HepG2 (cell line): Measurements from ENCODE around the gene ZFP36. TPM values are rescaled to one million over a fixed set of nuclear protein-coding genes. Genes with fewer than 3 reads are reported as not detected.

Experiments used
- ASH2L ChIP-seq: fragments of 300-600, 200-600 bp; sonication (generic); IDR thresholded peaks from 2 replicates; pipeline ENCODE4 v1.7.0; 2017; ENCODE audit warnings: low read depth, mild to moderate bottlenecking, moderate library complexity, mixed read lengths, low read length; ENCODE audit not compliant: insufficient read length
- BHLHE40 ChIP-seq: IDR thresholded peaks from 2 replicates; pipeline ENCODE4 v1.6.1; 2011; ENCODE audit warnings: low read length, improper control_type of control experiment
- CBX1 ChIP-seq: IDR thresholded peaks from one replicate; pipeline ENCODE4 v1.6.1; 2016; ENCODE audit warnings: antibody characterized with exemption, low read depth
- CENPX ChIP-seq: sonication (generic); formaldehyde crosslinking; IDR thresholded peaks from 2 replicates; pipeline ENCODE4 v1.9.0; 2021; ENCODE audit warnings: mild to moderate bottlenecking, missing genetic modification reagents, moderate library complexity
- ELF1 ChIP-seq: sonication (generic); formaldehyde crosslinking; IDR thresholded peaks from 2 replicates; pipeline ENCODE4 v1.4.0; 2020; ENCODE audit warnings: missing genetic modification reagents
- GATAD1 ChIP-seq: IDR thresholded peaks from 2 replicates; pipeline ENCODE4 v1.6.1; 2016; ENCODE audit warnings: missing genetic modification reagents, missing compliant biosample characterization
- IKZF1 ChIP-seq: fragments of 450-650 bp; IDR thresholded peaks from 2 replicates; pipeline ENCODE4 v1.7.1; 2016
- KLF11 ChIP-seq: IDR thresholded peaks from 2 replicates; pipeline ENCODE4 v1.6.1; 2016; ENCODE audit warnings: missing compliant biosample characterization
- MIXL1 ChIP-seq: IDR thresholded peaks from 2 replicates; pipeline ENCODE4 v1.6.1; 2016
- NONO ChIP-seq, 2 experiments: fragments of 450-650 bp in 1 of 2; sonication (generic) in 1 of 2; formaldehyde crosslinking in 1 of 2; IDR thresholded peaks in 1 of 2; conservative IDR thresholded peaks in 1 of 2; 2 replicates each; pipeline versions ENCODE4 v1.6.1 to v1.8.0; 2017 to 2022; ENCODE audit warnings: mild to moderate bottlenecking in 1 of 2, missing genetic modification reagents in 1 of 2, moderate library complexity in 1 of 2
- NR2C2 ChIP-seq: sonication (generic); formaldehyde crosslinking; IDR thresholded peaks from 2 replicates; pipeline ENCODE4 v1.4.0; 2020; ENCODE audit warnings: missing genetic modification reagents, mild to moderate bottlenecking, moderate library complexity, borderline replicate concordance
- PHF21A ChIP-seq: sonication (generic); formaldehyde crosslinking; IDR thresholded peaks from 2 replicates; pipeline ENCODE4 v1.5.0; 2020; ENCODE audit warnings: mild to moderate bottlenecking, missing genetic modification reagents
- POLR2AphosphoS2 ChIP-seq: IDR thresholded peaks from 2 replicates; pipeline ENCODE4 v1.6.1; 2011; ENCODE audit warnings: low read depth, low read length, improper control_type of control experiment
- PTBP1 ChIP-seq: fragments of 200-400 bp; formaldehyde crosslinking; IDR thresholded peaks from 2 replicates; pipeline ENCODE4 v1.6.1; 2018; ENCODE audit warnings: low read length, low read depth; ENCODE audit not compliant: poor library complexity, severe bottlenecking
- SOX5 ChIP-seq: IDR thresholded peaks from 2 replicates; pipeline ENCODE4 v1.6.1; 2016; ENCODE audit warnings: borderline replicate concordance
- ZKSCAN5 ChIP-seq: sonication (generic); formaldehyde crosslinking; IDR thresholded peaks from 2 replicates; pipeline ENCODE4 v1.5.1; 2020; ENCODE audit warnings: mild to moderate bottlenecking, missing genetic modification reagents
- ZMYM2 ChIP-seq: sonication (generic); formaldehyde crosslinking; IDR thresholded peaks from 2 replicates; pipeline ENCODE4 v1.8.0; 2022; ENCODE audit warnings: mild to moderate bottlenecking, missing genetic modification reagents
- ZNF24 ChIP-seq: fragments of 450-650 bp; IDR thresholded peaks from 2 replicates; pipeline ENCODE4 v1.6.1; 2017; ENCODE audit warnings: antibody characterized with exemption, mild to moderate bottlenecking
- ZNF441 ChIP-seq: sonication (generic); formaldehyde crosslinking; IDR thresholded peaks from 2 replicates; pipeline ENCODE4 v1.7.0; 2021; ENCODE audit warnings: missing genetic modification reagents, borderline replicate concordance
- ZNF572 ChIP-seq: sonication (generic); formaldehyde crosslinking; IDR thresholded peaks from 2 replicates; pipeline ENCODE4 v1.5.1; 2020; ENCODE audit warnings: mild to moderate bottlenecking, missing genetic modification reagents
- ZSCAN9 ChIP-seq: IDR thresholded peaks from 2 replicates; pipeline ENCODE4 v1.6.1; 2016; ENCODE audit warnings: borderline replicate concordance
- polyA plus RNA-seq, 8 experiments: library from polyadenylated mRNA; depleted of rRNA in 3 of 8; stranded (reverse) in 7 of 8; unstranded in 1 of 8; fragments of >200 nt; fragmentation: Illumina TruSeq in 4 of 8; extraction: Trizol in 4 of 8; gene quantifications; 2 replicates each; pipeline versions ENCODE4 v1.2.1 to v1.2.3, GENCODE V29; 2011 to 2016; ENCODE audit warnings: low read depth in 4 of 8, missing spikeins in 1 of 8, mixed read lengths in 1 of 8; ENCODE audit not compliant: insufficient read depth in 1 of 8
- total RNA-seq, 5 experiments: library from RNA; depleted of rRNA; stranded (reverse); fragments of >200 nt; fragmentation: Illumina TruSeq; extraction: Trizol; gene quantifications; 2 replicates each; pipeline ENCODE4 v1.2.3, GENCODE V29; 2016; ENCODE audit warnings: low read depth in 1 of 5
- TF ChIP-seq, protein P1 (sequence below): sonication (generic); formaldehyde crosslinking; IDR thresholded peaks from 2 replicates; pipeline ENCODE4 v1.4.0; 2020; ENCODE audit warnings: missing genetic modification reagents, borderline replicate concordance
- TF ChIP-seq, protein P2 (sequence below): sonication (generic); formaldehyde crosslinking; IDR thresholded peaks from 2 replicates; pipeline ENCODE4 v1.4.0; 2020; ENCODE audit warnings: missing genetic modification reagents, borderline replicate concordance

ZFP36 gene
- total and polyA plus RNA-seq, 2 of the 13 experiments (the other 11 are each of a cell fraction or from before 2014, with no cell fraction given), result 1.4 to 1.7 TPM

DNA sequence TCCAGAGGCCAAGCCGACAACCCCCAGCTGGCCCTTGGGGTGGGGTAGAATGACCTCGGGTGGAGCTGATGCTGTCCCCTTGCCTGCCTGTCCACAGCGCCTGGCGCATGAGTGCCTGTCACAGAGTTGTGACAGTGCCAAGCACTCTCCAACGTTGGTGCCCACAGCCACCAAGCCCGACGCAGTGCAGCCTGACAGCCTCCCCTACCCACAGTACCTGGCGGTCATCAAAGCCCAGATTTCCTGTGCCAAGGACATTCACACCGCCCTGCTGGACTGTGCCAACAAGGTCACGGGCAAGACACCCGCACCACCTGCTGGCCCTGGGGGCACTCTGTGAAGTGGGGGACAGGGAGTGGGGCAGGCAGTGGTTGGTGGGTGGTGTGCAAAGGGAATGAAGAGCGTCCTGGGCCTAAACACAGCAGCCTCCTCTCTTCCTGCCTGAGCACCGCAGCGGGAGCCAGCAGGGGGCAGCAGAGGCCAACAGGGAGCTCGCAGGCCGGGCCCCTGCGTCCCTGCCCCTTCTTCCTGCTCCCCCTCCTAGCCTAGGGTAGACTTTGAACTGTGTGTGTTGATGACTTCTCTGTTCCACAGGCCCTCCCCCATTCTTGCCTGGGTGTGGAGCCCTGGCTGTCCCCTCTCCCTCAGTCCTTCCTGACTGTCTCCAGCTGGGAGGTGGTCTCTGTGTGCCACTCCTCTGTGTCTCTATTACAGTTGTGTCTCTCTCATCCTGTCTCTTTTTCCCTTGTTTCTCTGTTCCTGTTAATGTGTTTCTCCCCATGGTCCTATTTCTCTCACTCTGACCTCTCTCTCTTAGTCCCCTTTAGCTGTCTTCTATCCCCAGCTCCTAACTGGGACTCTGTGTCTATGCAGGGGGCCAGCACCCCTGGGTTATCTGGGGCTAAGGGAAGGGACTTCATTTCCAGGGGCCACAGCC lies 9.0 kb upstream of the ZFP36 start (continued):
- TF ChIP-seq, protein P1, sequence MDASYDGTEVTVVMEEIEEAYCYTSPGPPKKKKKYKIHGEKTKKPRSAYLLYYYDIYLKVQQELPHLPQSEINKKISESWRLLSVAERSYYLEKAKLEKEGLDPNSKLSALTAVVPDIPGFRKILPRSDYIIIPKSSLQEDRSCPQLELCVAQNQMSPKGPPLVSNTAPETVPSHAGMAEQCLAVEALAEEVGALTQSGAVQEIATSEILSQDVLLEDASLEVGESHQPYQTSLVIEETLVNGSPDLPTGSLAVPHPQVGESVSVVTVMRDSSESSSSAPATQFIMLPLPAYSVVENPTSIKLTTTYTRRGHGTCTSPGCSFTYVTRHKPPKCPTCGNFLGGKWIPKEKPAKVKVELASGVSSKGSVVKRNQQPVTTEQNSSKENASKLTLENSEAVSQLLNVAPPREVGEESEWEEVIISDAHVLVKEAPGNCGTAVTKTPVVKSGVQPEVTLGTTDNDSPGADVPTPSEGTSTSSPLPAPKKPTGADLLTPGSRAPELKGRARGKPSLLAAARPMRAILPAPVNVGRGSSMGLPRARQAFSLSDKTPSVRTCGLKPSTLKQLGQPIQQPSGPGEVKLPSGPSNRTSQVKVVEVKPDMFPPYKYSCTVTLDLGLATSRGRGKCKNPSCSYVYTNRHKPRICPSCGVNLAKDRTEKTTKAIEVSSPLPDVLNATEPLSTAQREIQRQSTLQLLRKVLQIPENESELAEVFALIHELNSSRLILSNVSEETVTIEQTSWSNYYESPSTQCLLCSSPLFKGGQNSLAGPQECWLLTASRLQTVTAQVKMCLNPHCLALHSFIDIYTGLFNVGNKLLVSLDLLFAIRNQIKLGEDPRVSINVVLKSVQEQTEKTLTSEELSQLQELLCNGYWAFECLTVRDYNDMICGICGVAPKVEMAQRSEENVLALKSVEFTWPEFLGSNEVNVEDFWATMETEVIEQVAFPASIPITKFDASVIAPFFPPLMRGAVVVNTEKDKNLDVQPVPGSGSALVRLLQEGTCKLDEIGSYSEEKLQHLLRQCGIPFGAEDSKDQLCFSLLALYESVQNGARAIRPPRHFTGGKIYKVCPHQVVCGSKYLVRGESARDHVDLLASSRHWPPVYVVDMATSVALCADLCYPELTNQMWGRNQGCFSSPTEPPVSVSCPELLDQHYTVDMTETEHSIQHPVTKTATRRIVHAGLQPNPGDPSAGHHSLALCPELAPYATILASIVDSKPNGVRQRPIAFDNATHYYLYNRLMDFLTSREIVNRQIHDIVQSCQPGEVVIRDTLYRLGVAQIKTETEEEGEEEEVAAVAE (CRISPR knock-in tag), result 0 out of 2 replicates have a peak, but pooled peaks have one; percentile 24
- TF ChIP-seq GATAD1 (CRISPR knock-in tag) (peak; percentile 76), ZMYM2 (CRISPR knock-in tag) (peak; percentile 93), CENPX (CRISPR knock-in tag) (no peak), BHLHE40 (0 out of 2 replicates have a peak, but pooled peaks have one; percentile 30), POLR2AphosphoS2 (peak; percentile 66; the same call in 1 of the 2 replicates), ZSCAN9 (CRISPR knock-in tag) (peak; percentile 74), ASH2L (peak; percentile 76), ZNF24 (peak; percentile 59; the same call in 1 of the 2 replicates), PHF21A (CRISPR knock-in tag) (peak; percentile 89), ZKSCAN5 (CRISPR knock-in tag) (0 out of 2 replicates have a peak, but pooled peaks have one; percentile 52), PTBP1 (peak; percentile 66), CBX1 (peak; percentile 81), ELF1 (CRISPR knock-in tag) (peak; percentile 86), NR2C2 (CRISPR knock-in tag) (peak; percentile 66; the same call in 1 of the 2 replicates), MIXL1 (CRISPR knock-in tag) (peak; percentile 49), IKZF1 (no peak), SOX5 (peak; percentile 83), ZNF441 (CRISPR knock-in tag) (peak; percentile 98), NONO (IDR thresholded peaks at IDR 0.05) (no peak), NONO (CRISPR knock-in tag; conservative IDR thresholded peaks at IDR 0.05) (peak; percentile 72), ZNF572 (CRISPR knock-in tag) (peak; percentile 54), KLF11 (CRISPR knock-in tag) (peak; percentile 78)
- TF ChIP-seq, protein P2, sequence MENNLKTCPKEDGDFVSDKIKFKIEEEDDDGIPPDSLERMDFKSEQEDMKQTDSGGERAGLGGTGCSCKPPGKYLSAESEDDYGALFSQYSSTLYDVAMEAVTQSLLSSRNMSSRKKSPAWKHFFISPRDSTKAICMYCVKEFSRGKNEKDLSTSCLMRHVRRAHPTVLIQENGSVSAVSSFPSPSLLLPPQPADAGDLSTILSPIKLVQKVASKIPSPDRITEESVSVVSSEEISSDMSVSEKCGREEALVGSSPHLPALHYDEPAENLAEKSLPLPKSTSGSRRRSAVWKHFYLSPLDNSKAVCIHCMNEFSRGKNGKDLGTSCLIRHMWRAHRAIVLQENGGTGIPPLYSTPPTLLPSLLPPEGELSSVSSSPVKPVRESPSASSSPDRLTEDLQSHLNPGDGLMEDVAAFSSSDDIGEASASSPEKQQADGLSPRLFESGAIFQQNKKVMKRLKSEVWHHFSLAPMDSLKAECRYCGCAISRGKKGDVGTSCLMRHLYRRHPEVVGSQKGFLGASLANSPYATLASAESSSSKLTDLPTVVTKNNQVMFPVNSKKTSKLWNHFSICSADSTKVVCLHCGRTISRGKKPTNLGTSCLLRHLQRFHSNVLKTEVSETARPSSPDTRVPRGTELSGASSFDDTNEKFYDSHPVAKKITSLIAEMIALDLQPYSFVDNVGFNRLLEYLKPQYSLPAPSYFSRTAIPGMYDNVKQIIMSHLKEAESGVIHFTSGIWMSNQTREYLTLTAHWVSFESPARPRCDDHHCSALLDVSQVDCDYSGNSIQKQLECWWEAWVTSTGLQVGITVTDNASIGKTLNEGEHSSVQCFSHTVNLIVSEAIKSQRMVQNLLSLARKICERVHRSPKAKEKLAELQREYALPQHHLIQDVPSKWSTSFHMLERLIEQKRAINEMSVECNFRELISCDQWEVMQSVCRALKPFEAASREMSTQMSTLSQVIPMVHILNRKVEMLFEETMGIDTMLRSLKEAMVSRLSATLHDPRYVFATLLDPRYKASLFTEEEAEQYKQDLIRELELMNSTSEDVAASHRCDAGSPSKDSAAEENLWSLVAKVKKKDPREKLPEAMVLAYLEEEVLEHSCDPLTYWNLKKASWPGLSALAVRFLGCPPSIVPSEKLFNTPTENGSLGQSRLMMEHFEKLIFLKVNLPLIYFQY, result no peak; the same call in 1 of the 2 replicates
